PC-3 (cell line): ENCODE measurements around the gene KCNH3.

Experiments used
- CTCF ChIP-seq: fragments of 300-600 bp; sonication (generic); conservative IDR thresholded peaks from 2 replicates; pipeline ENCODE4 v1.5.1; 2017; ENCODE audit warnings: antibody characterized with exemption, low read depth, mild to moderate bottlenecking, low read length
- EZH2 ChIP-seq: fragments of 300-600 bp; sonication (generic); IDR thresholded peaks from one replicate; pipeline ENCODE4 v1.6.1; 2017; ENCODE audit warnings: antibody characterized with exemption, mild to moderate bottlenecking, low read length; ENCODE audit not compliant: unreplicated experiment
- EZH2phosphoT487 ChIP-seq: fragments of 300-600 bp; sonication (generic); IDR thresholded peaks from 2 replicates; pipeline ENCODE4 v1.6.1; 2018; ENCODE audit warnings: mild to moderate bottlenecking, antibody characterized with exemption, low read length, borderline replicate concordance

DNA sequence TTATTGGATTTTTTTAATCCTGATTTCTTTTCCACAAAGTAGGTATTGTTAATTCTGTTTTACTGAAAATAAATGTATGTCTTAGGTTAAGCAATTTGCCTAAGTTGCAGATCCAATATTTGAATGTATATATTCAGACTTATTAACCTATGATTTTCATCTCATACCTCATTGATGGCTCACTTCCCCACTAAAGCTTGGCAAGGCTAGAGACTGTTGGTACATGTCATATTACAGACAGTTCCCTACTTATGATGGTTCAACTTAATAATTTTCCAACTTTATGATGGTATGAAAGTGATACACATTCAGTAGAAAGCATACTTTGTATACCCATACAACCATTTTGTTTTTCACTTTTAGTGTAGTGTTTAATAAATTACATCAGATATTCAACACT, 33.2 kb upstream of the KCNH3 start:
- no peak for TF ChIP-seq EZH2
- no peak for TF ChIP-seq CTCF
- TF ChIP-seq EZH2phosphoT487, result no peak
